ENCODE measurements around the gene PLAC9.

The PLAC9 gene

DNA sequence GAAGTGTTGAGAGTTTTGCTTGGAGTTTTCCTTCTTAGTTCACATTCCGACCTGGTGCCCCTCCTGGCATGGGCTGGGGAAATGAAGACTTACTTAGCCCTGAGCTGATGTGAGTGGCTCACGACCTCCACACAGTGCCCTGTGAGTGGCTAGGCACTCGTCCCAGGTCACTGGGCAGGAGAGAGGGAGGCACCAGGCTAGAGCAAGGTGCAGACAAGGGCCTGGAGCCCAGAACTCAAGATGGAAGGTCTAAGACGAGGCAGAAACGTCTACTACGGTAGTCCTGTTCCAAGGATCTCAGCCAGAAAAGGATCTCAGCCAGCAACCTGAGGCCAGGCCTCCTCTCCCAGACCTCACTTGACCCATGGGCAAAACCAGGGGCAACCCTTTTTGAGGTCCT lies 50.5 kb downstream of the PLAC9 start:
- DNase-seq (ENCODE audit: low spot score): no peak

DNA sequence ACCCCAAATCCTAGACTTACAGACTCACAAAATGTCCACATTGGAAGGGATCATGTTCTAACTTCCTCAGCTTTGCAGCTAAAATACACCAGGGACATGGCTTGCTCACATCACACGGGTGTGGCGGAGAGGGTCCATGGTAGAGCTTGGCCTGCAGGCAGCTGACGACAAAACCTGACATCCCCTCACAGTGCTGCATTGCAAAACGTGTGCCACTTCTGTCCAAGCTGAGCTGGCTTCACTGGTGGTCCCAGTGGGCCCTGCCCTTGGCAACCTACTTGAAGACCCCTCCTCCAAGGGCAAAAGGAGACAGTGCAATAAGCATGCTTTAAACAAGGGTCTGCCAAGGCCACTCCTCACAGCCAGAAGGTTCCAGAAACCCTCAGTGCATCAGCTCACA lies 50.9 kb downstream of the PLAC9 start:
- no peak for DNase-seq (ENCODE audit: low spot score)

DNA sequence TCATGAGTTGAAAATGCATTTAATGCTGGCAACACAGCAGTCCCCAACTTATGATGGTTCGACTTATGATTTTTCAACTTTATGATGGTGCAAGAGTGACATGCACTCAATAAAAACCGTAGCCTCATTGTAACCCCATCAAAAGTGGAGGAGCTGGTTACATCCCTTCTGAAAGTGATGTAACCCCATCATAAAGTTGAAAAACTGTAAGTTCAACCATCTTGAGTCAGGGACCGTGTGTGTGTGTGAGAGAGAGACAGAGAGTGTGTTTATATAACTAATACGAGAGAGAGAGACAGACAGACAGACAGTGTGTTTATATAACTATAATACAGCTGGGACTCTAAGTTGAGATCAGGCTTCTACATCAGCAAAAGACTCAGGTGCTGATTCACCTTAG lies 51.8 kb downstream of the PLAC9 start:
- DNase-seq (ENCODE audit: low spot score): no peak

DNA sequence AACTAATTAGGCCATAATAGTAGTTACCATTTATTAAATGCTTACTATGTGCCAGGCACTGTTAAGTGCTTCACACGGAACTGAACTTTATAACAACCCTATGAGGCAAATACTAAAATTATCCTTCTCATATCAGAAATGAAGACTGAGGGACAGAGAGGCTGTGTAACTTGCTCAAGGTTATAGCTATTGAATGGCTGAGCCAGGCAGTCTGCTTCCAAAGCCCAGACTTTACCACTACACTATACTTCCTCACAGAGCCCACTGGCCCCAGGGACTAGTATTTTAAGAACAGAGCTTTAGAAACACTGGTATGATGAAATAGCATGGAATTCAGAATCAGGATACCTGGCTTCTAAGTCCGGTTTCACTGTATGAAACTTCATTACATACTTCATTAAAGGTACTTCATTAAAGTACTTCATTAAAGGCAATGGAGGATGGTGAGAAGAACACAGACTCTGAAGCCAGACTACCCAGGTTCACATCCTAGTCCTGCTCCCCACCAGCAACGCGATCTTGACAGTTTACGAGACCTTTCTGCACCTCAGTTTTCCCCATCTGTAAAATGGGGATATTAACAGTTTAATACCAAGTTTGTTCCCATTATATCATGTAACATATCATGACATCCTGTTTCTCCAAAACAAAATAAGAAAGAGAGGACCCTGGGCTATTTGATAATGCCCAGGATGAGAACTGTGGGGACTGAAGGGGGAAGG lies 53.2 kb downstream of the PLAC9 start:
- DNase-seq (ENCODE audit: low spot score): no peak

DNA sequence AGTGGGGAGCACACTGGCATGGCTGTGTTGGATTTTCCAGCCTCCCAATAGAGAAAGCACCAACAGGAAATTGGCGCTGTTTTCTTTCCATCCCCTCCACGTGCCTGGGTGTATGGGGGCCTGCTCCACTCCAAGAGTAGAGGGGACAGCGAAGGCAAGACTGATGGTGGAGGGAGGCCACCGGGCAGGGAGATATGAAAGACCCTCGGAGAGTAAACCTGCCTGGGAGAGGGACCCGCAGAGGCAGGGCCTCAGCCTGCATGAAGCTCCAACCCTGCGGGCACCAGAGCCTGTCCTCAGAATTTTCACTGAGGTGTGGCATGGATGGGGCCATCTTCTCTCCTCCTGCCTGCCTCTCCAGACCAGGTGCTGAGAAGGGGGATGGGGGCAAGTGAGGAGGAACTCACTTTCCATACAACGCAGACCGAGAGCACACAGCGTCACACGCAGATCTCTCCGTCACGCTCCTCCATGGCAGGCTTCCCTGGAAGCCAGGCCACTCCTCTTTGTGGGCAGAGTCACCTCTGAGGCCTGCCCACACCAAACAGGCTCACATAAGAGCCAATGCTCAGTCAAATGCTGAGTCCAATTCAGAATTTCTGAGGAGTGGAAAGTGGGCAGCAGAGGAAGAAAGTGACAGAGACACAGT lies 54.0 kb downstream of the PLAC9 start:
- DNase-seq (ENCODE audit: low spot score): peak; percentile 20

DNA sequence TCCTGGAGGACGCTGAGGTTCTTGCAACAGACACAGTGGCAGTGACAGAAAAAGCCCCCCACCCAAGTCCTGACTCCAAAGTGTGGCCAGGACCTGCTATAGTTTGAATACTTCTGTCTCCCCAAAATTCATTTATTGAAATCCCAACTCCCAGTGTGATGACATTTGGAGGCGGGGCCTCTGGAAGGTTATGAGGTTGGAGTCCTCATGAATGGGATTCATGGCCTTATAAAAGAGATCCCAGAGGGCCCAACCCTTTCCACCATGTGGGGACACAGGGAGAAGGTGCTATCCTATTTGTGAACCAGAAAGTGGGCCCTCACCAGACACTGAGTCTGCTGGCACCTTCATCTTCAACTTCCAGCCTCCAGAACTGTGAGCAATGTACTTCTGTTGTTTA lies 54.5 kb downstream of the PLAC9 start:
- DNase-seq (ENCODE audit: low spot score): no peak

DNA sequence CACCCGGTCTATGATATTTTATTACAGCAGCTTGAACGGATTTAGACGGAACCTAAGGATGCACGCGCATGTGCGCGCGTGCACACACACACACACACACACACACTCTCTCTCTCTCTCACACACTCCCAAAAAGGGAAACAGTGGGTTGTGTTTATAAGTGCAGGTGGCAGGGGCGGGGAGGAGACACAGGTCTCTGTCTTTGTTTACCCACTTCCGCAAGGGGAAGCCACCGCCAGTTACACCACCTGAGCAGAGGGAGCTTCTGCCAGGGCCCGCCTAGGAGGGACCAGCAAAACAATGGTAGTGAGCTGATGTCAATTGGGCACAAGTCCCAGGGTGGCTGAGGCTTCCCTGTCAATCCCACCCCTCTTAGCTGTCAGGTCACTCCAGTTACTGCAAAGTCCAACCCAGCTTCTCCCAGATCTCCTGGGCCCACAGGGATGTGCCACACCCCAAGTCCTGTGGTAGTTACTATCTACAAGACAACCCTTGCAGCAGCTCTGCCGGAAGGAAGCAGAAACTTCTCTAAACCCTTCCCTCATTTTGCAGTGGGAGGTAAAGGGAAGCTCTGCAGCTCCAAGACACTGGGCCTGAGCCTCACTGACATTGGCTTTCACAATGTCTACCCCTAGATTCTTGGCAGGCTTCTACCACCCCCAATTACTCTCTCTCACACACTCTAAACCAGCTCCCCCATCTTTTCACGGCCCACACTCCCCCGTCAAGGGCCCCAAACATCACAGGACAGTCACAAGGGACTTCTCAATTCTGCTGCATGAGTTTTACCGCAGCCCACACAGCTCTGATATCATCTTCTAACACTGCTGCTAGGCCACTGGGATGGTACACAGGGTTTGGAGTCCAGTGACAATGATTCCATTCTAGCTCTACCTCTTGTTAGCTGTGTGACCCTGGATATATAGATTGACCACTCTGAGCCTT lies 55.2 kb downstream of the PLAC9 start:
- DNase-seq (ENCODE audit: low spot score): no peak

DNA sequence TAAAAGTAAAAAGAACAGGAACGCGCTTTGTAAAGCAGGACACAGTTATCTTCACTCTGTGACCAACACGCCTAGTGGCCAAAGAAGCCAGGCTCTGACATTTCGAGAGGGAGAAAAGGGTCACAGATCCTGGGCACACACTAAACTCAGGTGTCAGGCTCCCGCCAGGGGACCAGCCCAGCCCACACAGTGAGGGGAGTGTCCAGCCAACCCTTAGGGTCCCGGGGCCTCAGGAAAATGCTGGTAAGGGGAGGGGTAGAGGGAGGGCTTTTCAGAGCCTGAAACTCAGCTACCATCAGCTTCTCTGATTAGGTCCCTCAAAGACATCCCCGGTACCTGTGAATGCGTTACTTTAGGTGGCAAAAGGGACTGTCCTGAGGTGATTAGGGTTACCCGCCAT lies 56.2 kb downstream of the PLAC9 start:
- DNase-seq (ENCODE audit: low spot score): no peak

DNA sequence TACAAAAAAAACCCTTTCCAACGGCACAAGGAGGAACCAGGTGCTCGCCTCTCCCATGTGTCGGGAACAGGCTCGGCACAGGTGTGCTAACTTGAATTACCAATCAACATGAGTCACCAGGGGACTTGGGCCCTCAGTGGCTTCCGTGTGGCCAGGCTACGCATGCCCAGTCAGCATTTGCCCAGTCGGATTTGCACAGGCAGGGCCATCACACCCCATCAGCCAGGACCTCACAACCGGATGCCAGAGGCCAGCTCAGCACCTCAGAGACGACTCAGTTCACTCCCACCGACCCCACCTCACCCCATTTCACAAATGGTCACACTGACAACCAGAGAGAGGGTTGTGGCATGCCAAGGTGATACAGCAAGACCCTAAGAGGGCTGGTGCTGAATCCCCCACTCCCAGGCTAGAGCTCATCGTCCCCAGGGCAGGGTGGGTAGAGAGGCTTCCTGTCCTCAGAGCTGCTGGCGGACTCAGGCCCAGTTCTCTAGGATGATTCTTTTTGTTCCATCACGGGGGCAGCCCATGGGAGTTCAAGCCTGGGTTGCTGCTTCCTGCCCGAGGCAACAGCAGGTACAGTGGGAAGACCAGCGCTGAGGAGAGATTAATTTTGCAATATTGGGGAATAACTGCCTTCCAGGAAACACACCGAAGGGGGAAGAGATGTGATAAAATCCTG lies 59.2 kb downstream of the PLAC9 start:
- DNase-seq (ENCODE audit: low spot score): no peak

DNA sequence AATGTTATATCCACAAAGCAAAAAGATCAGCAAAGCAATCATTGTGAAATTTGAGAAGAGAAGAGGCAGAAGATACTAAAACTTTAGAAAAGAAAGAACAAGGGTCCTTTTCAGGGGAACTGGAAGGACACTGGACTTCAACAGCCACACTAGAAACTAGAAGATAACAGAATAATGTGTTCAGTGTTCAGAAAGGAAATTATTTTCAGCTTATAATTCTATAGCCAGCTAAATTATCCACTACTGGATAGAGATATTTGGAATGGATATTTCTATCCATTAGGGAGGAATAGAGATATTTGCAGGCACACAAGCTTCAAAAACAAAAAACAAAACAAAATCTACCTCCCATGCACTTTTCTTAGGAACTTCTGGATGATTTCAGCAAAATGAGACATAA lies 60.0 kb downstream of the PLAC9 start:
- DNase-seq (ENCODE audit: low spot score): no peak

DNA sequence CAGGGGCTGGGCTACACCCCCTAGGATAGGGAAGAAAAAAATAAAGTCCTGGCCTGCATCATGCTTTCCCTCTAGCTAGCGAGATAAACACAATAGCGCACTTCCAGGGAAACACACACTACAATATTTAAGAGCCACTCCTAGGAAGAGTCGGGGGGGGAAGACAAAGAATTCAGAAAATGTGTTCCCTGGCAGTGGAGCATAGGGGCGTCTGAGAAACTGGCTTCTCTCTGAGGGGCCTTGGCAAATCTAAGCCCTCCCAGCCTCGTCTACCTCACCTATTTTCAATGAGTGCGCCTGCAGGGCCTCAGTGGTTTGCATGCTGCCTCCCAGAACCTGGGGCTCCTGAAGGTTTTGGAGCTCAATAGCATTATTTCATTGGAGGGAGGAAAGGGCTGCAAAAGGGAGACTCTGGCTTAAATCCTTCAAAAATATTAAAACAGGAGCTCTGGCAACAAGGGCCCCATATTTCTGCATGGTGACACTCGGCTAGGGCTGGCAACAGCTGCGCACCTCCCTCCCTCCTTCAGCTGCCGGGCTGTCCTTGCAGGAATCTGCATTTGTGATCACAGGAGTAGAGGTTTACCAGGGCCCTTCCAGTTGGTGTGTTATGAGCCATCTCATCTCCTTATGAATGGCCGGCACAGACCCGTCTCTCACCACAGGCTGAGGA lies 62.0 kb downstream of the PLAC9 start:
- DNase-seq (ENCODE audit: low spot score): no peak

Data from SK-N-DZ (cell line).